ENCODE measurements around the gene DSCAML1.

The DSCAML1 gene

GRCh38 chr11:117838901-117839300 is 41.9 kb upstream of the DSCAML1 start:
- H3K27ac ChIP-seq (replicated peaks; ENCODE audit: low read length), result no peak overlapping the region
- H3K4me1 ChIP-seq (ENCODE audit: control insufficient read depth in 2 of 2, insufficient read depth in 1 of 2, low read depth in 1 of 2, low read length in 2 of 2), result peaks cover 0 to 6% of the 10 kb centered on the region in 2 donors
- H3K9ac ChIP-seq (ENCODE audit: low read depth, low read length, poor library complexity), result no peak overlapping the region
- no peaks in the 10 kb centered on the region for H3K27me3 ChIP-seq (ENCODE audit: control insufficient read depth in 3 of 3, insufficient read depth in 3 of 3, low read depth in 1 of 3, low read length in 3 of 3)
- H2AK5ac ChIP-seq (ENCODE audit: low read depth, low read length), result no peak overlapping the region
- H2BK12ac ChIP-seq (ENCODE audit: low read length), result no peak overlapping the region
- no peak for DNase-seq (ENCODE audit: low spot score)
- no peak overlapping the region for H3K4ac ChIP-seq (ENCODE audit: low read length)
- H4K91ac ChIP-seq (ENCODE audit: low read depth, low read length, poor library complexity), result no peak overlapping the region
- no peak overlapping the region for H3K23ac ChIP-seq (ENCODE audit: low read depth, low read length, poor library complexity)
- no peak overlapping the region for H3K4me2 ChIP-seq (ENCODE audit: insufficient read depth, low read length, poor library complexity, severe bottlenecking)
- H2BK120ac ChIP-seq (ENCODE audit: low read depth, low read length), result no peak overlapping the region
- H2AFZ ChIP-seq (ENCODE audit: low read length), result no peak overlapping the region
- no peak overlapping the region for H3K18ac ChIP-seq (ENCODE audit: low read length)
- H3K14ac ChIP-seq (ENCODE audit: low read length), result no peak overlapping the region
- H2BK15ac ChIP-seq (ENCODE audit: low read length), result no peak overlapping the region
- H3K79me1 ChIP-seq (ENCODE audit: low read depth, low read length), result no peaks in the 10 kb centered on the region
- H2BK5ac ChIP-seq (ENCODE audit: low read length), result no peak overlapping the region
- H3K9me3 ChIP-seq (replicated peaks in 1 of 2; ENCODE audit: control insufficient read depth in 2 of 2, insufficient read depth in 1 of 2, low read depth in 1 of 2, low read length in 2 of 2), result no peaks in the 10 kb centered on the region
- H3K36me3 ChIP-seq (replicated peaks in 1 of 2; ENCODE audit: control insufficient read depth in 2 of 2, insufficient read depth in 2 of 2, low read length in 2 of 2), result peaks cover 11 to 33% of the 10 kb centered on the region in 2 donors
- WGBS, 2 donors (ENCODE audit: extremely low coverage in 2 of 2, insufficient read length in 2 of 2, insufficient replicate concordance in 1 of 2), result no CpG with 5 or more reads among the region's 8 CpGs
- H3K4me3 ChIP-seq (ENCODE audit: low read length in 2 of 2), result no peak overlapping the region
- no peak overlapping the region for H4K8ac ChIP-seq (ENCODE audit: low read depth, low read length)

GRCh38 chr11:117837791-117838190 is 40.8 kb upstream of the DSCAML1 start:
- Histone ChIP-seq H2AFZ (ENCODE audit: low read length) (no peak overlapping the region), H3K23ac (ENCODE audit: low read depth, low read length, poor library complexity) (no peak overlapping the region), H3K4me3 (ENCODE audit: low read length in 2 of 2) (no peak overlapping the region), H2BK12ac (ENCODE audit: low read length) (no peak overlapping the region), H2BK120ac (ENCODE audit: low read depth, low read length) (no peak overlapping the region), H4K91ac (ENCODE audit: low read depth, low read length, poor library complexity) (no peak overlapping the region), H3K4me2 (ENCODE audit: insufficient read depth, low read length, poor library complexity, severe bottlenecking) (no peak overlapping the region), H2AK5ac (ENCODE audit: low read depth, low read length) (no peak overlapping the region), H3K27me3 (ENCODE audit: control insufficient read depth in 3 of 3, insufficient read depth in 3 of 3, low read depth in 1 of 3, low read length in 3 of 3) (no peaks in the 10 kb centered on the region), H3K4me1 (ENCODE audit: control insufficient read depth in 2 of 2, insufficient read depth in 1 of 2, low read depth in 1 of 2, low read length in 2 of 2) (peaks cover 0 to 6% of the 10 kb centered on the region in 2 donors), H3K36me3 (replicated peaks in 1 of 2; ENCODE audit: control insufficient read depth in 2 of 2, insufficient read depth in 2 of 2, low read length in 2 of 2) (peaks cover 11 to 33% of the 10 kb centered on the region in 2 donors), H3K18ac (ENCODE audit: low read length) (no peak overlapping the region), H3K9me3 (replicated peaks in 1 of 2; ENCODE audit: control insufficient read depth in 2 of 2, insufficient read depth in 1 of 2, low read depth in 1 of 2, low read length in 2 of 2) (no peaks in the 10 kb centered on the region), H3K9ac (ENCODE audit: low read depth, low read length, poor library complexity) (peak overlapping the region; percentile 33), H3K4ac (ENCODE audit: low read length) (no peak overlapping the region), H2BK15ac (ENCODE audit: low read length) (no peak overlapping the region), H2BK5ac (ENCODE audit: low read length) (no peak overlapping the region), H4K8ac (ENCODE audit: low read depth, low read length) (no peak overlapping the region), H3K27ac (replicated peaks; ENCODE audit: low read length) (no peak overlapping the region), H3K14ac (ENCODE audit: low read length) (peak overlapping the region; percentile 39), H3K79me1 (ENCODE audit: low read depth, low read length) (no peaks in the 10 kb centered on the region)
- WGBS, 2 donors (ENCODE audit: extremely low coverage in 2 of 2, insufficient read length in 2 of 2, insufficient replicate concordance in 1 of 2), result no CpG with 5 or more reads among the region's 8 CpGs
- DNase-seq (ENCODE audit: low spot score), result no peak

GRCh38 chr11:117837070-117837776 is 40.2 kb upstream of the DSCAML1 start:
- Histone ChIP-seq H3K4ac (ENCODE audit: low read length) (no peak overlapping the region), H4K8ac (ENCODE audit: low read depth, low read length) (no peak overlapping the region), H3K9me3 (replicated peaks in 1 of 2; ENCODE audit: control insufficient read depth in 2 of 2, insufficient read depth in 1 of 2, low read depth in 1 of 2, low read length in 2 of 2) (no peaks in the 10 kb centered on the region), H3K4me1 (ENCODE audit: control insufficient read depth in 2 of 2, insufficient read depth in 1 of 2, low read depth in 1 of 2, low read length in 2 of 2) (peaks cover 0 to 1% of the 10 kb centered on the region in 2 donors), H2BK5ac (ENCODE audit: low read length) (no peak overlapping the region), H4K91ac (ENCODE audit: low read depth, low read length, poor library complexity) (no peak overlapping the region), H2AK5ac (ENCODE audit: low read depth, low read length) (no peak overlapping the region), H2BK120ac (ENCODE audit: low read depth, low read length) (no peak overlapping the region), H3K9ac (ENCODE audit: low read depth, low read length, poor library complexity) (no peak overlapping the region), H3K14ac (ENCODE audit: low read length) (no peak overlapping the region), H2BK12ac (ENCODE audit: low read length) (no peak overlapping the region), H3K27me3 (ENCODE audit: control insufficient read depth in 3 of 3, insufficient read depth in 3 of 3, low read depth in 1 of 3, low read length in 3 of 3) (no peaks in the 10 kb centered on the region), H3K4me3 (ENCODE audit: low read length in 2 of 2) (no peak overlapping the region), H3K27ac (replicated peaks; ENCODE audit: low read length) (no peak overlapping the region), H3K4me2 (ENCODE audit: insufficient read depth, low read length, poor library complexity, severe bottlenecking) (no peak overlapping the region), H3K18ac (ENCODE audit: low read length) (no peak overlapping the region), H2AFZ (ENCODE audit: low read length) (no peak overlapping the region), H3K36me3 (replicated peaks in 1 of 2; ENCODE audit: control insufficient read depth in 2 of 2, insufficient read depth in 2 of 2, low read length in 2 of 2) (peaks cover 11 to 31% of the 10 kb centered on the region in 2 donors), H3K79me1 (ENCODE audit: low read depth, low read length) (no peaks in the 10 kb centered on the region), H3K23ac (ENCODE audit: low read depth, low read length, poor library complexity) (no peak overlapping the region), H2BK15ac (ENCODE audit: low read length) (no peak overlapping the region)
- WGBS, 2 donors (ENCODE audit: extremely low coverage in 2 of 2, insufficient read length in 2 of 2, insufficient replicate concordance in 1 of 2), result no CpG with 5 or more reads among the region's 18 CpGs
- DNase-seq (ENCODE audit: low spot score), result no peak

GRCh38 chr11:117836077-117836960 is 39.3 kb upstream of the DSCAML1 start:
- no peak overlapping the region for H2BK120ac ChIP-seq (ENCODE audit: low read depth, low read length)
- no peak overlapping the region for H3K27ac ChIP-seq (replicated peaks; ENCODE audit: low read length)
- H3K79me1 ChIP-seq (ENCODE audit: low read depth, low read length), result no peaks in the 10 kb centered on the region
- no peak overlapping the region for H4K91ac ChIP-seq (ENCODE audit: low read depth, low read length, poor library complexity)
- DNase-seq (ENCODE audit: low spot score), result no peak
- no peak overlapping the region for H2BK5ac ChIP-seq (ENCODE audit: low read length)
- no peak overlapping the region for H3K18ac ChIP-seq (ENCODE audit: low read length)
- no peak overlapping the region for H2AFZ ChIP-seq (ENCODE audit: low read length)
- no peak overlapping the region for H2BK15ac ChIP-seq (ENCODE audit: low read length)
- WGBS, 2 donors (ENCODE audit: extremely low coverage in 2 of 2, insufficient read length in 2 of 2, insufficient replicate concordance in 1 of 2), result no CpG with 5 or more reads among the region's 14 CpGs
- peaks cover 11 to 25% of the 10 kb centered on the region in 2 donors for H3K36me3 ChIP-seq (replicated peaks in 1 of 2; ENCODE audit: control insufficient read depth in 2 of 2, insufficient read depth in 2 of 2, low read length in 2 of 2)
- no peak overlapping the region for H3K23ac ChIP-seq (ENCODE audit: low read depth, low read length, poor library complexity)
- peaks cover 0 to 4% of the 10 kb centered on the region in 2 donors for H3K4me1 ChIP-seq (ENCODE audit: control insufficient read depth in 2 of 2, insufficient read depth in 1 of 2, low read depth in 1 of 2, low read length in 2 of 2)
- H2AK5ac ChIP-seq (ENCODE audit: low read depth, low read length), result no peak overlapping the region
- H3K4ac ChIP-seq (ENCODE audit: low read length), result no peak overlapping the region
- H3K9ac ChIP-seq (ENCODE audit: low read depth, low read length, poor library complexity), result no peak overlapping the region
- no peak overlapping the region for H2BK12ac ChIP-seq (ENCODE audit: low read length)
- no peak overlapping the region for H4K8ac ChIP-seq (ENCODE audit: low read depth, low read length)
- H3K9me3 ChIP-seq (replicated peaks in 1 of 2; ENCODE audit: control insufficient read depth in 2 of 2, insufficient read depth in 1 of 2, low read depth in 1 of 2, low read length in 2 of 2), result no peaks in the 10 kb centered on the region
- H3K4me2 ChIP-seq (ENCODE audit: insufficient read depth, low read length, poor library complexity, severe bottlenecking), result no peak overlapping the region
- no peaks in the 10 kb centered on the region for H3K27me3 ChIP-seq (ENCODE audit: control insufficient read depth in 3 of 3, insufficient read depth in 3 of 3, low read depth in 1 of 3, low read length in 3 of 3)
- H3K4me3 ChIP-seq (ENCODE audit: low read length in 2 of 2), result no peak overlapping the region
- H3K14ac ChIP-seq (ENCODE audit: low read length), result no peak overlapping the region
